ENCODE measurements around the gene ZC3H13.

DNA sequence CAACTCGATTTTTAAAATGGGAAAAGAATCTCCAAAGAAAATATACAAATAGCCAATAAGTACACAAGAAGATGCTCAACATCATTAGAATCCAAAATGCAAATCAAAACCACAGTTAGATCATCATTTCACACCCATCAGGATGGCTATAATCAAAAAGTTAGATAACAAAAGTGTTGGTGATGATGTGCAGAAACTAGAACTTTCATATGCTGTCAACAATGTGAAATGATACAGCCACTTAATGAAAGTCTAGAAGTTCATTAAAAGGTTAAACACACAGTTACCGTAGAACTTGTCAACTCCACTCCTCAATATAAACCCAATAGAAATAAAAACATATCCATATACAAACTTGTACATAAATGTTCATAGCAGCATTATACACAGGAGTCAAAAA, 11.8 kb downstream of the ZC3H13 start:
- TF ChIP-seq, protein P1, sequence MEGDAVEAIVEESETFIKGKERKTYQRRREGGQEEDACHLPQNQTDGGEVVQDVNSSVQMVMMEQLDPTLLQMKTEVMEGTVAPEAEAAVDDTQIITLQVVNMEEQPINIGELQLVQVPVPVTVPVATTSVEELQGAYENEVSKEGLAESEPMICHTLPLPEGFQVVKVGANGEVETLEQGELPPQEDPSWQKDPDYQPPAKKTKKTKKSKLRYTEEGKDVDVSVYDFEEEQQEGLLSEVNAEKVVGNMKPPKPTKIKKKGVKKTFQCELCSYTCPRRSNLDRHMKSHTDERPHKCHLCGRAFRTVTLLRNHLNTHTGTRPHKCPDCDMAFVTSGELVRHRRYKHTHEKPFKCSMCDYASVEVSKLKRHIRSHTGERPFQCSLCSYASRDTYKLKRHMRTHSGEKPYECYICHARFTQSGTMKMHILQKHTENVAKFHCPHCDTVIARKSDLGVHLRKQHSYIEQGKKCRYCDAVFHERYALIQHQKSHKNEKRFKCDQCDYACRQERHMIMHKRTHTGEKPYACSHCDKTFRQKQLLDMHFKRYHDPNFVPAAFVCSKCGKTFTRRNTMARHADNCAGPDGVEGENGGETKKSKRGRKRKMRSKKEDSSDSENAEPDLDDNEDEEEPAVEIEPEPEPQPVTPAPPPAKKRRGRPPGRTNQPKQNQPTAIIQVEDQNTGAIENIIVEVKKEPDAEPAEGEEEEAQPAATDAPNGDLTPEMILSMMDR (IDR thresholded peaks at IDR 0.05): no peak
- TF ChIP-seq POLR2A (IDR thresholded peaks at IDR 0.05): no peak
